ENCODE results near the gene SELENBP1.
A peak's percentile ranks its signal among the peaks of the same experiment; 100 is the strongest.
"Not testable (repeated sequence)": the region's sequence is repeated elsewhere in the genome, so short reads cannot be mapped to it uniquely, and the experiment has no call there.

Gene SELENBP1

DNA sequence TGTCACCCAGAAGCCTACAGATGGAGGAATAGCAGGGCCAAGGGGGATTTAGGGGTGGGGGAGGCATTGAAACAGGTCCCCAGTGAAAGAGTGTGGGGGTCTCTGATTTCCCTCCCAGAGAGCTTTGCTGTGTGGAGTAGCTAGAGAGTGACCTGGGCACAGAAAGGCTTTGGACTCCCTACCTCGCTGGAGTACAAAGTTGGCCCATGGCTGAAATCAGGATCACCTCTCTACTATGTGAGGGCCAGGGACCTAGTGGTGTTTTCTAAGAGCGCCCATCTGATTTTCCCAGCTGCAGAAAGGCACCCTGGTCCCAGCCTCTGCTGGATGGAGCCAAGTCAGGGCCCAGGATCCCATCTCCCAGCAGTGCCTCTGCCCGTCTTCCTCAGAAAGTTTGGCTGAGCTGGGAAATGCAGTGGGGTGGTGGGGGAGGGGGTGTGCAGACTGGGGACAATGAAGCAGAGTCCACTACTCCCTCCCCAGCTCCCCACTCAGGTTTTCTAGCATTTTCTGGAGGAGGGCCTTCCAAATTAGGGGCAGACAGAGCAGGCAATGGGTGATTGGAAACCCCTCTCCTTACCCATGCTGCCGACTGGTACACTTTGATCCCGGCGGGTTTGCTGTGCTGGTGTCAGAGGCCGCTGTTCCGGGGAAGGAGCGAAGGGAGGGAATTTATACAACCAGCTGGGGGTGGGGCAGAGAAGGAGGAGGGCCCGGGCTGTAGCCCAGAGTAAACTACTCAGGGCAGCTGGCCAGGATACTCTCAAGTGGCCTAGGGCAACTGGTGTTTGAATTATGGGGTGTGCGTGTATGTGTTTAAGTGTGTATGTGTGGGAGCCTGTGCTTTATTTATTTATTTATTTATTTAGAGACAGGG, at the start of gene SELENBP1:
Gene SELENBP1, minus strand, starts transcription at position 648 of the 877 bp plus-strand sequence. Its CDS starts 64 bp downstream, at position 584.
- DNase-seq, result no peak

DNA sequence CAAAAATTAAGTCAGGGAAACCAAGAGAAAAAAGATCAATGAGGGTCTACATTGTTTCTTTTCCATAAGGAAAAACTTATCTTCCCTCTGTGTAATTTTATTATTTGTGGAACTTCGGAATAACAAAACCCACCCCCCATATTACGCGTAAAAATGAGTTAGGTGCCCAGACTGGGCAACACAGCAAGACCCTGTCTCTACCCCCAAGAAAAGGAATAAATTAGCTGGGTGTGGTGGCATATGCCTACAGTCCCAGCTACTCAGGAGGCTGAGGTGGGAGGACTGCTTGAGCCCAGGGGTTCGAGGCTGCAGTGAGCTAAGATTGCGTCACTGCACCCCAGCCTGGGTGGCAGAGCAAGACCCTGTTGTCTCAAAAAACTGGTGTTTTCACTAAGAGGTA, 47.3 kb upstream of the SELENBP1 start:
- no peak for DNase-seq

DNA sequence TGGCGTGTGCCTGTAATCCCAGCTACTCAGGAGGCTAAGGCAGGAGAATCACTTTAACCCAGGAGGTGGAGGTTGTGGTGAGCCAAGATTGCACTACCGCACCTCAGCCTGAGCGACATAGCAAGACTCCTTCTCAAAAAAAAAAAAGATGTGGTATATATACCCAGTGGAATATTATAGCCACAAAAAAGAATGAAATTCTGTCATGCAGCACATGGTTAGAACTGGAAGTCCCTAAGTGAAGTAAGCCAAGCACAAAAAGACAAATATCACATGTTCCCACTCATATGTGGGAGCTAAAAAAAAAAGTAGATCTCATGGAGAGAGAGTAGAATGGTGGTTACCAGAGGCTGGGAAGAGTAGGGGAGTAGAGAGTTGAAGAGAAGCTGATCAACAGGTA, 45.6 kb upstream of the SELENBP1 start:
- no peak for DNase-seq

DNA sequence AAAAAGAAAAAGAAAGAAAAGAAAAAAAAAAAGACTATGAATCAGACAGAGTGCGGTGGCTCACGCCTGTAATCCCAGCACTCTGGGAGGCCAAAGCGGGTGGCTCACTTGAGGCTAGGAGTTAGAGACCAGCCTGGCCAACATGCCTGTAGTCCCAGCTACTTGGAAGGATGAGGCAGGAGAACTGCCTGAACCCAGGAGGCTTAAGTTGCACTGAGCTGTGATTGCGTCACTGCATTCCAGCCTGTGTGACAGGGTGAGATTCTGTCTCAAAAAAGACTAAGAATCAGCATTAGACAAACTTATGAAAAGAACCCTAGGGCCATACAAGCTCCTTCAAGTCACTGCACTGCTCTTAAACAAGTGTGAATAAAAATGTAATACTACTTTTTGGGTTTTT, 43.7 kb upstream of the SELENBP1 start:
- DNase-seq, result no peak

DNA sequence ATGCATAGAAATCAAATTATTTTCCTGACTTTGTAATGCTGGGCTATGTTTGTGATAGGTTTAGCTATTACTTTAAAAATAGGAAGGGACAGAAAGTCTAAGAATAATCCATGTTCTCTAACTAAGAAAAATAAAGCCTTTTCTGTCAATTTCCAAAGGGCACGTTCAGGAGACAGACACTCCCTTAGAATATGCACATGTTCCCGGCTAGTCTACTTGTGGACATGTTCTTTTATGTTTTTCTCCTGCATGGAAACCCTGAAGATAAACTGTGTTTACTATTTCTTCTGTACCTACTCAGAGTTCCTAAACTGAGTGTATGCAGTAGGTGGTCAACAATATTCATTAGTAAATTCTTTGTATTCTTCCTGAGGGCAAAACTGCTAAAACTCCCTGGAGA, 39.4 kb upstream of the SELENBP1 start:
- no peak for DNase-seq

DNA sequence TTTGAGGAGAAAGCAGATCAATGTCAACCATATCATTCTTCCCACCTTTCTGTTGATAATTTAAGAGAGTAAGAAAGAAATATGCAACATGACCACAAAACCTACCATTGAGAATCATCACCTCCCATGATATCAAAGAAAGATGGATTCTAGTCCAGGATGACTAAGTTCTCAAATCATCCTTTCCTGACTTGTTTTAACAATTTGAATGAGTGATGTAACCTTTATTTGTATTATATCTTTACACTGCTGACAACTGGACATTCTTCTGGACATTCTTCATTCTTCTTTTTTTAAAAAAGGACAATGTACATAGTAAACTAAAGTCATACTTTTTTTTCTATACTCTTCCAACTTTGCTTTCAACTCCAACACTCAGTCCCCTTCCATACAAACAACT, 36.4 kb upstream of the SELENBP1 start:
- DNase-seq, result no peak

DNA sequence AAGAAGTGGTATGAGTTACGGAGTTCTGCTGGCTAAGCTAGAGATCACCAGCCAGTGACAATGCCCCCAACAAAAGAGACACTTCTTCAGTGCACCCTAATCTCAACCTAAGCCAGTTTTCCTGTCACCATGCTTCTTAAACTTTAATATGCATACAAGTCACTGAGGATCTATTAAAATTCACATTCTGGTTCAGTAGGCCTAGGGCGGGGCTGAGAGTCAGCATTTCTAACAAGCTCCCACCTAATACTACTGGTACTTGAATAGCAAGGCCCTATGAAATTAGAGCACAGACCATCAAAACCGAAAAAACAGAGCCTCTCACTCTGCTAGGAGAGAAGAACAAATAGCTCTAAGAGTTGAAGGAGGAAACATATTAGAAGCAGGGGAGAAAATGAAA, 34.8 kb upstream of the SELENBP1 start:
- no peak for DNase-seq

DNA sequence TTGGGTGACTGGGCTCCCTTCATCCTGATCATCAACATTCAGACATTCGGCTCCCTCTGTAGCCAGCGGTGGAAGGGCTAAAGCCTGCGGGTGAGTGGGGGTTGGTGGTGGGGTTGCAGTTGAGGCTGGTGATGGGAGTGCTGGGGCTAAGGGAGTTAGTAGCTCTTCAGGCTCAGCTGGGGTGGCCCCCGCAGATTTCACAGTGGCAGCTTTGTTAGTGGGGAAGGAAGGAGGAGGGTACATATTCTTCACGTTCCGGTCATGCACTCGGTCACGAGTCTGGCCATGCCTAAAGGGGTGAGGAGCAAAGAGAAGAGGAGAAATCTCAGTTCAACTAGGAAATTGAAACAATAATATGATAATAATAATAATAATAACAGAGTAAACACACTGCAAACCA, 33.7 kb upstream of the SELENBP1 start:
- no peak for DNase-seq

DNA sequence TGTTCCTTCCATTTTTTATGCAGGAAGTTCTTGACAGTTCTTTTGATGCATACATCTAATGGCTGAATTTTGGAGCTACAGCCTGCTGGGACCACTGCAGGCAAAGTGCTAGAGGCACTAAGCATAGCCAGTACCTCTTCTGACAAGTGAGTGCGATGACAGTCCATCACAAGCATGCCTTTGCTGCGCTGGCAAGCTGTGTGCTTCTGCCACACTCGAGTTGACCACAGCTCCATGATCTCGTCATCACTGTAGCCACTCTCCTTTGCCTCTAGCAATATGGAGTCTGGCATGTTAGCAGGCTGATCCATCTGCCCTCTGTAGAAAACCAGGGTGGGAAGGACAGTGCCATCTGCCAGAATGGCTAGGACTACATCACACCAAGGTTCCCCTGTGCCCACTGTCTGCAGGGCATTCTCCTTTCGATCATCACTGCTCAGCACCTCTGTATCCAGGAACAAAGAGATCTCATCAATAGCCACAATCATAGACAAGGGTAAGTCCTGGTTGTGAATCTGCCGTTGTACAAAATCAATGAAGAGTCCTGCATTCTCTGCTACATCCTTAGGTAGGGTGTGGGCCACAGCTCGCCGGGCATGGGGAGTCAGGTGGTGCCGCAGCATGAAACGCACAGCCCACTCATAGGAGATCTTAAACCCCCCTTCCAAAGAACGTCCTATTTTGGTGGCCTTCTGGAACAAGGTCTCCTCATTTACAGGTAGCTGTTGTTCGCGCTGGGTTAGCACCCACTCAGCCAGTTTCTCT, 32.9 kb upstream of the SELENBP1 start:
- no peak for DNase-seq

DNA sequence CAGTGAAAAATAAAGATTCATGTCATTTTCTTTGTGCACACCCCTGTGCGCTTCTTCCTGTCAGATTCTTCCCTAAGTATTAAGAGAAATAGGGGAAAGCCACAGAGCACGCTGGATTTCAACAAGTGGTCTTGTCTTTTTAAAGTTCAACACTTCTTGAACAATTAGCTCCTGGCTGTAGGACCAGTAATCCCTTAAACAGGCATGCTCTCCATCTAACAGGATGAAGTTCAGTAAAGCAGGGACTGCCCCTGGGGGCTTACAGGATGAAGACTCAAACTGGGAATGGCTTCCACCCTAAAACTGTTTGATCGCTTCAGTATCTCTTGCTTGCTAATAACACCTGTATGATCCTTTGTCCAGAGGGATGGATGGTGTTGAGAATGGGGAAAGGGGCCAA, 31.1 kb upstream of the SELENBP1 start:
- DNase-seq, result no peak

DNA sequence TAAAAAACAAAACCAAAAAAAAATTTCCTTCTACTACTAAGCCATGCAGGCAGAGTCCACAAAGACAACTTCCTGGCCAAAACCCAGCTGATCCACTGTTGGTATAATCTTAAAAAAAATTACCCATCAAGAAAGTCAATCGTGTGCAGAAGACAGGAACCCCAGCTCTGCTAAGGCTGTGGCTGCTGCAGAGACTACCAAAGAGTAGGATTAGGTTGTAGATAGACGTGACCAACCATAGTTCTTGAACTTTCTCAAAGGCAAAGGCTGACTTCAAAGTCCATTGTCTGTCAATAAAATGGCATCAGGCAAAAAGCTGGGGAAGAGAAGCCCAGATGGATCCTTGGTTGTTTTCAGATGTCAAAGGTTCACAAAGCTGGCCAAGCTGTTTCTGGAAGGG, 30.3 kb upstream of the SELENBP1 start:
- no peak for DNase-seq

DNA sequence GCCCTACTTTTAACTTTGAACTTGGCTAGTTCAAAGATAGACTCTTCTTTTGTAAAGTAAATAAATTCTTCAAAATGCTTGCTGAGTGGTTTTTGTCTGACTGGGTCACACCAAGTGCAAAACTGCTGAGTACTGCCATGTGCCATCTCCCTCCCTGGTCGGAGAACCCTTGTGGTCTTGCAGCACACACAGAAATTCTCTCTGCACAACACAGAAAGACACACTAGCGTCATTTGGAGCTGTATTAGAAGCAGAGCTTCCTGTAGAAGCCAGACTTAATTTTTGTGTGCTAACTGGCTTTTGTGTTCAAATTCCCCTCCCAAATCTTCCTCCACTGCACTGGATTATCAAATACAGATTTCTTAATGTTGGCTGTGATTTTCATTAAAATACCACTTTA, 29.4 kb upstream of the SELENBP1 start:
- no peak for DNase-seq

DNA sequence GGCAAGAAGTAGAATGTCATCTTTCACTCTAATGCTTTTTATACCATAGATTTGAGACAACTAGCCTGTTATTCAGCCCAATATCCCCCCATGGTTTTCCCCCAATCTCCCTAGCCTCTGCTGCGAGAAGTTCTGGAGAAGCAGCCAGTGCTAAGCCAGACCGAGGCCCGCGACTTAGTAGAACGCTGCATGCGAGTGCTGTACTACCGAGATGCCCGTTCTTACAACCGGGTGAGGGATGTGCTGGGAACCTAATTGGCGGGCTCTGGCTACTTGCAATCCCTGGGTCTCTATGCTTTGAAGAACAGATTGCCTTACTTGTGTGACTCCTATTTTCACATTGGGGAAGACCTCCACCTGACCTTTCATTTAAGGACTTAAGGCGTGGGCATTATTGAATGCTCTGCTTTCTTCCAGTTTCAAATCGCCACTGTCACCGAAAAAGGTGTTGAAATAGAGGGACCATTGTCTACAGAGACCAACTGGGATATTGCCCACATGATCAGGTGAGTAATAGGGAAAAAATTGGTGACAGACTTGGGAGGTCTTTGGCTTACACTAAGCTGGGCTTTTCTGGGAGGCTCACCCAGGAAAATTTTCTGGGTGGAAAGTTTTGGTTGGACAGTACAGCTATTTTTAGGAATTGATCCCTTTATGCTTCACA, 28.8 kb upstream of the SELENBP1 start:
- no peak for DNase-seq

DNA sequence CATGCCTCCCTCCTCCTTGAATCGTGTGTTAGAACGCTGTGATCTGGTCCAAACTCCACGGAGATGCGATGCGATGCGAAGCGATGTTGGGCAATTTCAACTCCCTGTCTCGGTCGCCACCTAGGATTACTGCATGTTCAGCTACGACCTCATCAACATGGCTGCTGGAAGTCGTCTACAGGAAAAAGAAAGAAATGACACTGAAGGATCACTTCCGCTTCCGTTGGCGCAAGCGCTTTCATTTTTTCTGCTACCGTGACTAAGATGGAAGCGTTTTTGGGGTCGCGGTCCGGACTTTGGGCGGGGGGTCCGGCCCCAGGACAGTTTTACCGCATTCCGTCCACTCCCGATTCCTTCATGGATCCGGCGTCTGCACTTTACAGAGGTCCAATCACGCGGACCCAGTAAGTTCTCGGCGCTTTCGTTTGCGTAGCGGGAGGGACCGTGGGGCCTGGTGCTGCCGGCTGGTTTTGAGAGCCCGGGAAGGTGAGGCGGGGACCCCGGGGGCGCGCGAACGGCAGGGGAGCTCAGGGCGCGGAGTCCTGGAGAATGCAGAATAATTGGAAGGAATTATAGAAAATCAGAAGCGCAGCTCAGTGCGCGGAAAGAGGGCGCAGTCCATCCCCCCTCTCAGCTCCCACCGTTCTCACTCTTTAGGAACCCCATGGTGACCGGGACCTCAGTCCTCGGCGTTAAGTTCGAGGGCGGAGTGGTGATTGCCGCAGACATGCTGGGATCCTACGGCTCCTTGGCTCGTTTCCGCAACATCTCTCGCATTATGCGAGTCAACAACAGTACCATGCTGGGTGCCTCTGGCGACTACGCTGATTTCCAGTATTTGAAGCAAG, 27.0 kb upstream of the SELENBP1 start, which contains the start of gene PSMB4:
Gene PSMB4, plus strand, starts transcription at position 250 of the 848 bp plus-strand sequence. Its CDS starts 15 bp downstream, at position 265.
- peak; percentile 75 for DNase-seq

DNA sequence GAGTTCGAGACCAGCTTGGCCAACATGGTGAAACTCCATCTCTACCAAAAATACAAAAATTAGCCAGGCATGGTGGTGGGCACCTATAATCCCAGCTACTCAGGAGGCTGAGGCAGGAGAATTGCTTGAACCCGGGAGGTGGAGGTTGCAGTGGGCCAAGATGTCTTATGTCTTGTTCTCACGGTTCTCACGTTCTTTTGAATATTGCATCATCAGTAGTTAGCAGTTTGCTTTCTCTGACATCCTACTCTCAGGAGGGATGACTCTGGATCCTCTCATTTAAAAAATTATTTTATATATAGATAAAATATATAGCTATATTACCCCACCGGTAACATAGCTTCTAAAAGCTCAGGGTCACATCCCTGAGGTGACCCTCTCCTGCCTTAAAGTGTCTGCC, 23.8 kb upstream of the SELENBP1 start:
- not testable (repeated sequence) for DNase-seq

DNA sequence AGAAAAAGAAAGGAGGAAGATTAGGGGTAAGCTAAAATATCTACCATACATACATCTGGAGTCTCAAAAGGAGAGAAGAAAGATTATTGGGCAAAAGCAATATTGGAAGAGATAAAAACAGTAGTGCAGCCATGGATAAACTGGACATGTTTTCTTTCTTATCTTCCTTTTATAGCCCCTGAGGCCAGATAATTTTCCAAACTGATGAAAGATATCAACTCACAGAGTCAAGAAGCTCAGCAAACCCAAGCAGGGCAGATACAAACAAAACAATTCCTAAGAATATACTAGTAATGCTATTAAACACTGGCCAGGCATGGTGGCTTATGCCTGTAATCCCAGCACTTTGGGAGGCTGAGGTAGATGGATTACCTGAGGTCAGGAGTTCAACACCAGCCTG, 21.1 kb upstream of the SELENBP1 start:
- no peak for DNase-seq

DNA sequence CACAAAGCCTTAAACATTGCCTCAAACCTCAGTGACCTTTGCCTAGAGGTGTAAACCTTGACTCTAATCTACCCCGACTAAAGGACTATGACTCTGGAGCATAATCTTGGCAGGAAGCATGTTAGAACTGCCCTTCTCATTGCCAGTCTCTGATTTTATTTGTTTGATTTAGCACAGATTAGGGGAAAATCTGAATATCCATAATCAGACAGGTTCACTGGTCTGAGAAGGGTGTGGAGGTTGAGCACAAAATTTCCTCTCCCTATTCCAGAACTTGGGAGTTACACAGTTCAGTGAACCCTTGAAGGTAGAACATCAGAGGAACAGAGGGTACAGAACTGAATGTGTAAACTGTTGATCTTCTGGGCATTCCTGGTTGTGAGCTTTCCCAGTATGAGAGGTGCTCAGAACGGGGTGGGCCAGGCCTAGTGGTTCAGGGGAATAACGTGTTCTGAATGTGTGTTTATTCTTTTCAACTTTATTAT, 18.6 kb upstream of the SELENBP1 start:
- DNase-seq, result no peak

DNA sequence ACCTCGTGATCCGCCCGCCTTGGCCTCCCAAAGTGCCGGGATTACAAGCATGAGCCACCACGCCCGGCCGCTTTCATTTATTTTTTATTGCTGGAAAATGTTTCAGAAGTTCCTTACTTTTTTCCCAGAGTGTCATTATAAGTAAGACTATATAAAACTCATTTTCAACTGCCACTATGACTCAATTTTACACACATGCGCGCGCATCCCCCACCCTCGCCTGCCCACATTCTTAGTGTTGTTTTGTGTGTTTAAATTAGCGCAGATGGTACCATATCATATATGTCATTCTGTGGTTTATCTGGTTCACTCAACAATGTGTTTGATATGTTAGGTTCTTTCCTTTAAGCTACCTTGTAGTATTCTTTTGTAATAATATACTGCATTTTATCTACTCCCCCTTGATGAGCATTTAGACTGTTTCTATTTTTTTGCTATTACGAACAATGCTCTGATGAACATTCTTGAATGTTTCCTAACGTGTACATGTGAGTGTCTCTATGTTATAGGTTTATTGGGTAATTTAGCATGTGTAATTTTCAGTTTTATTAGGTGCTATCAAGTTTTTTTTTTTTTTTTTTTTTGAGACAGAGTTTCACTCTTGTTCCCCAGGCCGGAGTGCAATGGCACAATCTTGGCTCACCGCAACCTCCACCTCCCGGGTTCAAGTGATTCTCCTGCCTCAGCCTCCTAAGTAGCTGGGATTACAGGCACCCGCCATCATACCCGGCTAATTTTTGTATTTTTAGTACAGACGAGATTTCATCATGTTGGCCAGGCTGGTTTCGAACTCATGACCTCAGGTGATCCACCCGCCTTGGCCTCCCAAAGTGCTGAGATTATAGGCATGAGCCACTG, 17.9 kb upstream of the SELENBP1 start:
- not testable (repeated sequence) for DNase-seq

DNA sequence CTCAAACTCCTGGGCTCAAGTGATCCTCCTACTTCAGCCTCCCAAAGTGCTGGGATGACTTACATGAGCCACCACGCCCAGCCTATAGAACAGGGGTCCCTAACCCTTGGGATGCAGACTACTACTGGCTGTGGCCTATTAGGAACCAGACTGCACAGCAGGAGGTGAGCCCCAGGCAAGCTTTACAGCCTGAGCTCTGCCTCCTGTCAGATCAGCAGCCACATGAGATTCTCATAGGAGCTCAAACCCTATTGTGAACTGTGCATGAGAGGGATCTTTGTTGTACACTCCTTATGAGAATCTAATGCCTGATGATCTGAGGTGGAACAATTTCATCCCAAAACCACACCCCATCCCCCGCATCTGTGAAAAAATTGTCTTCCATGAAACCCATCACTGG, 13.5 kb upstream of the SELENBP1 start:
- DNase-seq, result no peak

DNA sequence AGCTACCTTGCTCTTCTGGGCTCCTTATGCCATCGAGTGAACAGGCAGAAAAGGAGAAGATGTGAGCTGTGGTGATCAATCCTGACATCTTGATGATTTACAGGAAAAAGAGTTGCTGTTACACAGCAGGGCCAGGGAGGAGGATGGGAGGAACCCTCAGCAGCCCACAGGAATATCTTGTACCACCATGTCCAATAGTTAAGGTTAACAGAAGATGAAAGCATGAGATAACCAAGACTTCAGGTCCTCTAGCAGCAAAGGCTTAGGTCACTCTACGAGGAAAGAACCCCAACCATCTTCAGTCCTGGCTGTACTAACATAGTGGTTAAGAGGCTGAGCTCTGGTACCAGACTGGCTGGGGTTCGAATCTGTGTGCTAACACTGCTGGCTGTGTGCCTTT, 12.1 kb upstream of the SELENBP1 start:
- DNase-seq, result no peak

DNA sequence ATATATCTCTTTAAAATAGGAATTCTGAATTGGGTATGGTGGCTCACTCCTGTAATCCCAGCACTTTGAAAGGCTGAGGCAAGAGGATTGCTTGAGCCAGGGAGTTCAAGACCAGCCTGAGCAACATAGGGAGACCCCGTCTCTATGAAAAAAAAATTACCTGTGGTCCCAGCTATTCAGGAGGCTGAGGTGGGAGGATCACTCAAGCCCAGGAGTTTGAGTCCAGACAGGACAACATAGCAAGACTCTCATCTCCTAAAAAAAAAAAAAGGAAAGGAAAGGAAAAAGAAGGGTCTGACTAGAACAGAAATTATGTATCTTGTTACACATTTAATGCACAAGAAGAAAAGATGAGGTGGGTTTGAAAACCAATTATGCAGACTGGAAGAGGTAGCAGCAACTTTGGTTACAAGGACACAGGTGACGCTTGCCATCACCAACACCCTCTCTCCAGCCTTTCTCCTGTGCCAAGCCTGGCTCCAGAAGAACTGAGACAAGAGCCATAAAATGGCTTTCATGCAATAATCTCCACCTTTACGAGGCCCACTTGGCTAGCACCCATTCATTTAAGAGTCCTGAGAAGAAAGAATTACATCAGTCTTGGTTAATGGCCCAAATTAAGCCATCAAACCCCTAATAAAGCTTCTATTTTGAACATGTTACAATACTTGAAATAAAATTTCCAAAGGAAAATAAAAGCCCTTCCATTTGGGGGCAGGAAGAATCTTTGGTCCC, 4.8 kb upstream of the SELENBP1 start:
- no peak for DNase-seq
